ENCODE measurements around the gene ZNF664. TPM values are rescaled to one million over a fixed set of nuclear protein-coding genes. Genes with fewer than 3 reads are reported as not detected.

ZNF664 gene
- total RNA-seq, 1 experiment from 2014 or later, result 80.8 TPM

GRCh38 chr12:123957196-123957595 lies 15.8 kb upstream of the ZNF664 start:
- H2AFZ ChIP-seq (ENCODE audit: low read length), result no peak overlapping the region
- intact Hi-C loops (cut with micrococcal nuclease), result no loop called here

GRCh38 chr12:123958462-123958861 lies 14.6 kb upstream of the ZNF664 start:
- Histone ChIP-seq H4K20me1 (ENCODE audit: low read length) (no peaks in the 10 kb centered on the region), H3K9me3 (ENCODE audit: low read length) (no peaks in the 10 kb centered on the region), H3K4me2 (ENCODE audit: low read length) (no peak overlapping the region), H3K4me1 (ENCODE audit: insufficient read depth, low read length) (no peaks in the 10 kb centered on the region), H3K36me3 (ENCODE audit: low read depth, low read length) (no peaks in the 10 kb centered on the region), H3K27ac (ENCODE audit: low read length) (no peak overlapping the region), H3K9me2 (replicated peaks; ENCODE audit: low read length) (no peaks in the 10 kb centered on the region), H3K27me3 (ENCODE audit: low read length) (no peaks in the 10 kb centered on the region), H3K4me3 (ENCODE audit: low read length) (no peak overlapping the region), H3F3A (ENCODE audit: low read length, unreplicated experiment) (no peaks in the 10 kb centered on the region), H3K79me2 (ENCODE audit: low read length) (no peaks in the 10 kb centered on the region), H2AFZ (ENCODE audit: low read length) (no peak overlapping the region), H3K9ac (ENCODE audit: low read length) (no peak overlapping the region)
- no peak for TF ChIP-seq CTCF (conservative IDR thresholded peaks at IDR 0.05; ENCODE audit: low read depth, low read length)
- TF ChIP-seq EZH2 (IDR thresholded peaks at IDR 0.05; ENCODE audit: low read length, unreplicated experiment), result no peak
- no peak for TF ChIP-seq EZH2phosphoT487 (IDR thresholded peaks at IDR 0.05; ENCODE audit: borderline replicate concordance, low read length)
- DNase-seq, result no peak
- intact Hi-C loops (cut with micrococcal nuclease), result no loop called here
- no peak for ATAC-seq
- ChIA-PET CTCF (no interaction called here), POLR2A (ENCODE audit: unreplicated experiment) (no interaction called here)
- BruUV-seq (replicated peaks), result no TSS peak

More at GRCh38 chr12:123957196-123957595, 15.8 kb upstream of the ZNF664 start:
- ChIA-PET POLR2A (ENCODE audit: unreplicated experiment) (no interaction called here), CTCF (no interaction called here)
- no peak overlapping the region for H3K4me2 ChIP-seq (ENCODE audit: low read length)
- H3F3A ChIP-seq (ENCODE audit: low read length, unreplicated experiment), result no peaks in the 10 kb centered on the region
- H3K4me1 ChIP-seq (ENCODE audit: insufficient read depth, low read length), result peaks cover 9% of the 10 kb centered on the region
- H3K9me3 ChIP-seq (ENCODE audit: low read length), result no peaks in the 10 kb centered on the region
- DNase-seq (no peak), ATAC-seq (no peak)
- no peaks in the 10 kb centered on the region for H3K9me2 ChIP-seq (replicated peaks; ENCODE audit: low read length)
- no peak overlapping the region for H3K4me3 ChIP-seq (ENCODE audit: low read length)
- H3K79me2 ChIP-seq (ENCODE audit: low read length), result no peaks in the 10 kb centered on the region
- no peaks in the 10 kb centered on the region for H4K20me1 ChIP-seq (ENCODE audit: low read length)
- no TSS peak for BruUV-seq (replicated peaks)
- H3K27ac ChIP-seq (ENCODE audit: low read length), result no peak overlapping the region
- H3K27me3 ChIP-seq (ENCODE audit: low read length), result no peaks in the 10 kb centered on the region
- H3K36me3 ChIP-seq (ENCODE audit: low read depth, low read length), result no peaks in the 10 kb centered on the region
- TF ChIP-seq EZH2phosphoT487 (IDR thresholded peaks at IDR 0.05; ENCODE audit: borderline replicate concordance, low read length), result no peak
- H3K9ac ChIP-seq (ENCODE audit: low read length), result no peak overlapping the region

- H3K79me2 ChIP-seq (ENCODE audit: low read length), result no peaks in the 10 kb centered on the region
- H3K9me3 ChIP-seq (ENCODE audit: low read length), result no peaks in the 10 kb centered on the region
- intact Hi-C loops (cut with micrococcal nuclease), result no loop called here
- no peak for DNase-seq
- H3F3A ChIP-seq (ENCODE audit: low read length, unreplicated experiment), result no peaks in the 10 kb centered on the region
- H3K4me1 ChIP-seq (ENCODE audit: insufficient read depth, low read length), result no peaks in the 10 kb centered on the region
- no peak overlapping the region for H3K9ac ChIP-seq (ENCODE audit: low read length)
- no peak overlapping the region for H3K4me2 ChIP-seq (ENCODE audit: low read length)
- POLR2A ChIA-PET (ENCODE audit: unreplicated experiment), result interaction anchor here (0.6 kb wide), 1 partner anchor 959 kb away, joined by 3 read pairs; no protein-coding TSS in a partner anchor
- H2AFZ ChIP-seq (ENCODE audit: low read length), result no peak overlapping the region
- no peaks in the 10 kb centered on the region for H4K20me1 ChIP-seq (ENCODE audit: low read length)
- TF ChIP-seq EZH2 (IDR thresholded peaks at IDR 0.05; ENCODE audit: low read length, unreplicated experiment) (no peak), EZH2phosphoT487 (IDR thresholded peaks at IDR 0.05; ENCODE audit: borderline replicate concordance, low read length) (no peak), CTCF (conservative IDR thresholded peaks at IDR 0.05; ENCODE audit: low read depth, low read length) (no peak)
- H3K27me3 ChIP-seq (ENCODE audit: low read length), result no peaks in the 10 kb centered on the region
- no peak for ATAC-seq
- no peaks in the 10 kb centered on the region for H3K36me3 ChIP-seq (ENCODE audit: low read depth, low read length)
- no peaks in the 10 kb centered on the region for H3K9me2 ChIP-seq (replicated peaks; ENCODE audit: low read length)
- CTCF ChIA-PET, result no interaction called here
- BruUV-seq (replicated peaks), result no TSS peak
- no peak overlapping the region for H3K27ac ChIP-seq (ENCODE audit: low read length)
- H3K4me3 ChIP-seq (ENCODE audit: low read length), result no peak overlapping the region
Observed at GRCh38 chr12:123958876-123959275, 14.1 kb upstream of the ZNF664 start.
